ENCODE measurements around the gene RNF182.

- TF ChIP-seq, protein P1, sequence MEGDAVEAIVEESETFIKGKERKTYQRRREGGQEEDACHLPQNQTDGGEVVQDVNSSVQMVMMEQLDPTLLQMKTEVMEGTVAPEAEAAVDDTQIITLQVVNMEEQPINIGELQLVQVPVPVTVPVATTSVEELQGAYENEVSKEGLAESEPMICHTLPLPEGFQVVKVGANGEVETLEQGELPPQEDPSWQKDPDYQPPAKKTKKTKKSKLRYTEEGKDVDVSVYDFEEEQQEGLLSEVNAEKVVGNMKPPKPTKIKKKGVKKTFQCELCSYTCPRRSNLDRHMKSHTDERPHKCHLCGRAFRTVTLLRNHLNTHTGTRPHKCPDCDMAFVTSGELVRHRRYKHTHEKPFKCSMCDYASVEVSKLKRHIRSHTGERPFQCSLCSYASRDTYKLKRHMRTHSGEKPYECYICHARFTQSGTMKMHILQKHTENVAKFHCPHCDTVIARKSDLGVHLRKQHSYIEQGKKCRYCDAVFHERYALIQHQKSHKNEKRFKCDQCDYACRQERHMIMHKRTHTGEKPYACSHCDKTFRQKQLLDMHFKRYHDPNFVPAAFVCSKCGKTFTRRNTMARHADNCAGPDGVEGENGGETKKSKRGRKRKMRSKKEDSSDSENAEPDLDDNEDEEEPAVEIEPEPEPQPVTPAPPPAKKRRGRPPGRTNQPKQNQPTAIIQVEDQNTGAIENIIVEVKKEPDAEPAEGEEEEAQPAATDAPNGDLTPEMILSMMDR (conservative IDR thresholded peaks at IDR 0.05 in 1 of 2, IDR thresholded peaks at IDR 0.05 in 1 of 2; ENCODE audit: low read depth in 1 of 2, low read length in 2 of 2): no peak
- no peak for TF ChIP-seq EZH2 (IDR thresholded peaks at IDR 0.05; ENCODE audit: low read length, missing control alignments)
These were observed 55.8 kb downstream of the RNF182 start for GRCh38 chr6:13980534-13980933.
